GM18858 (cell line): ENCODE measurements around the gene THOC5.
"Not testable (repeated sequence)": the region's sequence is repeated elsewhere in the genome, so short reads cannot be mapped to it uniquely, and the experiment has no call there.

Experiments
- ATAC-seq: cut with Tn5 transposase; IDR thresholded peaks from one replicate; pipeline ENCODE4 v1.9.1; 2021; ENCODE audit not compliant: unreplicated experiment

THOC5 gene

GRCh38 chr22:29511126-29511862 lies 42.3 kb downstream of the THOC5 start:
- ATAC-seq: no peak

- ATAC-seq: no peak
These were observed 43.0 kb downstream of the THOC5 start for GRCh38 chr22:29510542-29510941.

- no peak for ATAC-seq
These were observed 43.7 kb downstream of the THOC5 start for GRCh38 chr22:29509815-29510214.

- no peak for ATAC-seq
These were observed 44.3 kb downstream of the THOC5 start for GRCh38 chr22:29509298-29509697.

GRCh38 chr22:29503811-29504372 lies 49.7 kb downstream of the THOC5 start:
- ATAC-seq: no peak

- no peak for ATAC-seq
These were observed 53.7 kb downstream of the THOC5 start for GRCh38 chr22:29499852-29500251.

GRCh38 chr22:29493636-29494035 lies 59.9 kb downstream of the THOC5 start:
- no peak for ATAC-seq

- no peak for ATAC-seq
These were observed 62.5 kb downstream of the THOC5 start for GRCh38 chr22:29491012-29491411.

GRCh38 chr22:29489127-29489780 lies 64.3 kb downstream of the THOC5 start:
- ATAC-seq: not testable (repeated sequence)

- no peak for ATAC-seq
These were observed 66.1 kb downstream of the THOC5 start for GRCh38 chr22:29487426-29487986.

- ATAC-seq: no peak
These were observed 68.1 kb downstream of the THOC5 start for GRCh38 chr22:29485448-29485847.

GRCh38 chr22:29484642-29485041 lies 68.9 kb downstream of the THOC5 start:
- no peak for ATAC-seq

GRCh38 chr22:29483254-29483653 lies 70.3 kb downstream of the THOC5 start:
- ATAC-seq: no peak

GRCh38 chr22:29482726-29483125 lies 70.8 kb downstream of the THOC5 start:
- no peak for ATAC-seq

- no peak for ATAC-seq
These were observed 71.3 kb downstream of the THOC5 start for GRCh38 chr22:29482253-29482652.

GRCh38 chr22:29481265-29482000 lies 72.1 kb downstream of the THOC5 start:
- ATAC-seq: no peak

GRCh38 chr22:29480512-29481264 lies 72.9 kb downstream of the THOC5 start:
- ATAC-seq: no peak

GRCh38 chr22:29480262-29480511 lies 73.4 kb downstream of the THOC5 start:
- no peak for ATAC-seq

- ATAC-seq: no peak
These were observed 73.9 kb downstream of the THOC5 start, which contains the start of gene NEFH for GRCh38 chr22:29479417-29480261. Gene NEFH, plus strand, starts transcription at chr22:29480218. Its CDS starts 45 bp downstream, at chr22:29480263.
